ENCODE data around the gene PLEKHF1. TPM values are rescaled to one million over a fixed set of nuclear protein-coding genes. Genes with fewer than 3 reads are reported as not detected.

PLEKHF1 gene
- total RNA-seq, 4 donors from 2014 or later = 8.6 to 38.8 (median 14.2) TPM

DNA sequence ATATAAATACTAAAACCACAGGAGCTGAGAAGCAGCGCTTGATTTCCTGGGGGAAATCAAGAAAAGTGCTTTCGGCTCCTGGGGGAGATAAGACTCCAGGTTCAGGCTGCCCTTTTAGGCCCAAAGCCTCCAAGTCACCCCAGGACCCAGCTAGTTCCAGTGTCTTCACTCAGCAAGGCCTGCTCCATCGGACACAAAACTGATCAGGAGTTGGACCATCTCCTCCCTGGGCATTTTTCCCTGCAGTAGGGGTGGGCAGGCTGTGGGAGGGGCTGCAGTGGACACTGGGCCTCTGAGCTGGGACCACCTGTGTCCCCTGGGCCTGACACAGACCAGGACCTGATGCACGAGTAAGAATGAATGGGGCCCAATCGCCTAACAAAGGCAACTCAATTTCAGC is 34.6 kb downstream of the PLEKHF1 start:
- in situ Hi-C loops (cut with MboI; ENCODE audit: low pct_ligation_motif_present in 1 of 4, low pct_unique_long_range_greater_than_20kb in 1 of 4, low sequenced_read_pairs in 3 of 4) (loop anchor here in 1 of 4 donors (25.0 kb wide), 1 partner anchor 88 kb away; the partner anchor contains the start of gene POP4), intact Hi-C loops (cut with DNase I; ENCODE audit: low total_unique reads) (no loop called here)
- Histone ChIP-seq H3K27ac (no peak overlapping the region), H3K4me3 (no peak overlapping the region), H3K9me3 (no peaks in the 10 kb centered on the region), H3K4me1 (peaks cover 0 to 2% (median 0%) of the 10 kb centered on the region in 4 donors), H3K27me3 (no peaks in the 10 kb centered on the region), H3K36me3 (peaks cover 0 to 4% (median 2%) of the 10 kb centered on the region in 4 donors)
- no peak for TF ChIP-seq POLR2AphosphoS5 (IDR thresholded peaks at IDR 0.05)
- TF ChIP-seq POLR2A (IDR thresholded peaks at IDR 0.05) = no peak
- TF ChIP-seq EP300 (IDR thresholded peaks at IDR 0.05; ENCODE audit: low read depth) = no peak
- TF ChIP-seq, protein P1, sequence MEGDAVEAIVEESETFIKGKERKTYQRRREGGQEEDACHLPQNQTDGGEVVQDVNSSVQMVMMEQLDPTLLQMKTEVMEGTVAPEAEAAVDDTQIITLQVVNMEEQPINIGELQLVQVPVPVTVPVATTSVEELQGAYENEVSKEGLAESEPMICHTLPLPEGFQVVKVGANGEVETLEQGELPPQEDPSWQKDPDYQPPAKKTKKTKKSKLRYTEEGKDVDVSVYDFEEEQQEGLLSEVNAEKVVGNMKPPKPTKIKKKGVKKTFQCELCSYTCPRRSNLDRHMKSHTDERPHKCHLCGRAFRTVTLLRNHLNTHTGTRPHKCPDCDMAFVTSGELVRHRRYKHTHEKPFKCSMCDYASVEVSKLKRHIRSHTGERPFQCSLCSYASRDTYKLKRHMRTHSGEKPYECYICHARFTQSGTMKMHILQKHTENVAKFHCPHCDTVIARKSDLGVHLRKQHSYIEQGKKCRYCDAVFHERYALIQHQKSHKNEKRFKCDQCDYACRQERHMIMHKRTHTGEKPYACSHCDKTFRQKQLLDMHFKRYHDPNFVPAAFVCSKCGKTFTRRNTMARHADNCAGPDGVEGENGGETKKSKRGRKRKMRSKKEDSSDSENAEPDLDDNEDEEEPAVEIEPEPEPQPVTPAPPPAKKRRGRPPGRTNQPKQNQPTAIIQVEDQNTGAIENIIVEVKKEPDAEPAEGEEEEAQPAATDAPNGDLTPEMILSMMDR (IDR thresholded peaks at IDR 0.05) = no peak
- no peak for DNase-seq
- WGBS, 2 donors (ENCODE audit: low coverage in 1 of 2) = 82 to 95% methylated on average over 2 to 5 of the region's 5 CpGs

DNA sequence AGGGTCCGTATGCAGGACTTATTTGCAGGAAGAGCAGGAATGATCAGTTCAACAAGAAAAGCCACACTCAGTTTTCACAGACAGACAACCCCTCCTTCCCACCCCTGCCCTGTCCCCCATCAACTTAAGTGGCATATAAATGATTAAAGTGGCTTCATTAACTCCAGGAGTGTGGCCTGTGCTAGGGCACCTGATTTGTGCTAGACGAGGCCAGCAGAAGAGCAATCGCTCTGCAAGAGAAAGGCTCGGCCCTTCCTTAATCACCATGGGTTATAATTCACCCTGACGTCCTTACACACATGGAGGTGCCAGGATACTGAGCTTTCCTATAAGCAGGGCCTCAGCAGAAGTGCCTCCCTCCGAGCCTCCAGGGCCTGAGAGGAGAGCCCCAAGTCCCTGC is 35.2 kb downstream of the PLEKHF1 start:
- WGBS, 2 donors (ENCODE audit: low coverage in 1 of 2) = 82% methylated on average over 6 of the region's 6 CpGs; no CpG with 5 or more reads in 1 of the 2 donors
- intact Hi-C loops (cut with DNase I; ENCODE audit: low total_unique reads) = no loop called here

DNA sequence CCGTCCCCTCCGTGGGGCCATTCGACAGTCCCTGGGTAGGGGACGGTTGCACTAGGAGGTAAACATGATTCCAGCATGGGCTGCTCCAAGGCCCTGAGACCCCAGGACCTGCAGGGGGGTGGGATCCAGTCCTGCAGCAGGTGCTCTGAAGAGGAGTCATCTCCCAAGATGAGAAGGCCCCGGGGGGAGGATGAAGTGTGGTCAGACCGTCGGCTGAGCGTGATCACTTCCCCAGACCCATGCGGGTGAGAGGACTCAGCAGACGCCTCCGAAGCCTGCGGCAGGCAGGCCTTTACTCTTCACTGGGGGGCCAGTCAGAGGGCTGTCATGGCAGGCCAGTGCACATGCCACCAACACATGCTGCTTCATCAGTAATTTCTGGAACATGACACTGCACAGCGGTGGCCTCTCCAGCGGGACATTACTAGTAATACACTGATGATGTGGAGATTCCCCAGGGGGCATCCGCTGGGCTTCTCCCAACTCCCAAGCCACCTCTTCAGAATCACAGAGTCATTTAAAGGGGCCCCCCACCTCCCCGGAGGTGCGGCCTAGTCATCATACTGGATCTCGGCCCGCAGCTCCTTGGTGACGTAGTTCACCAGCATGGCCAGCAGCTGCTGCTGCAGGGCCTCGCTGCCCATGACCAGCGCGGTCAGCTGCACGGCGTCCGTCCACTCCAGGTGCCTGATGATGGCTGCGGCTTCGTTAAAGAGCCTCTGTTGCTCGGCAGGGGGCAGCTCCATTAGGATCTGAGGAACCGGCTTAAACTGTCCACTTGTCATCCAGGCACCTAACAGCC is 37.1 kb downstream of the PLEKHF1 start:
- H3K4me1 ChIP-seq = no peaks in the 10 kb centered on the region
- no peak for DNase-seq
- H3K36me3 ChIP-seq = peaks cover 0 to 8% (median 2%) of the 10 kb centered on the region in 4 donors
- intact Hi-C loops (cut with DNase I; ENCODE audit: low total_unique reads) = no loop called here
- no peak overlapping the region for H3K27ac ChIP-seq
- no peaks in the 10 kb centered on the region for H3K27me3 ChIP-seq
- no peaks in the 10 kb centered on the region for H3K9me3 ChIP-seq
- TF ChIP-seq POLR2A (IDR thresholded peaks at IDR 0.05) = no peak
- no peak for TF ChIP-seq POLR2AphosphoS5 (IDR thresholded peaks at IDR 0.05)
- TF ChIP-seq, protein P1 (IDR thresholded peaks at IDR 0.05) = no peak
- WGBS, 2 donors (ENCODE audit: low coverage in 1 of 2) = 82% methylated on average over 26 of the region's 30 CpGs; no CpG with 5 or more reads in 1 of the 2 donors
- no peak overlapping the region for H3K4me3 ChIP-seq
- in situ Hi-C loops (cut with MboI; ENCODE audit: low pct_ligation_motif_present in 1 of 4, low pct_unique_long_range_greater_than_20kb in 1 of 4, low sequenced_read_pairs in 3 of 4) = loop anchor here in 1 of 4 donors (25.0 kb wide), 1 partner anchor 90 kb away; the partner anchor contains the start of gene POP4

More for the DNA sequence above, 35.2 kb downstream of the PLEKHF1 start:
- Histone ChIP-seq H3K4me1 (no peaks in the 10 kb centered on the region), H3K27ac (no peak overlapping the region), H3K4me3 (no peak overlapping the region), H3K36me3 (peaks cover 0 to 4% (median 2%) of the 10 kb centered on the region in 4 donors), H3K27me3 (no peaks in the 10 kb centered on the region), H3K9me3 (no peaks in the 10 kb centered on the region)
- TF ChIP-seq POLR2AphosphoS5 (IDR thresholded peaks at IDR 0.05) (no peak), EP300 (IDR thresholded peaks at IDR 0.05; ENCODE audit: low read depth) (no peak), POLR2A (IDR thresholded peaks at IDR 0.05) (no peak)
- TF ChIP-seq, protein P1 (IDR thresholded peaks at IDR 0.05) = no peak
- DNase-seq = no peak
- in situ Hi-C loops (cut with MboI; ENCODE audit: low pct_ligation_motif_present in 1 of 4, low pct_unique_long_range_greater_than_20kb in 1 of 4, low sequenced_read_pairs in 3 of 4) = loop anchor here in 1 of 4 donors (25.0 kb wide), 1 partner anchor 88 kb away; the partner anchor contains the start of gene POP4

DNA sequence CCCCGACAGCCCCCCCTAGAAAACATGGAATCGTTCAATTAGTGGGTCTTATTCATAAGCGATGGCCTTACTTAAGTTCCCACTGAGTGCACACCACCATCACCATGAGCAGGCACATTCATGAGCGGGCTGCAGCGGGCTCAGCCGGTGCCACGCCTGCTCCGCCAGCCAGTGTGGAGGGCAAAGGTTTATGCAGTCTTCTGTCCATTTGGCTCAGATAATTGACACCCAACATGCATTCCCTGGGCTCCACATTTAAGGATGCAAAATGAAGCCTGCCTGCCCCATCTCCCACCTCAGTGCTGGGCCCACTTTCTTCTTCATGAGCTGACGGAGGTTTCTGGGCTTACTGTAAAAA is 37.7 kb downstream of the PLEKHF1 start:
- TF ChIP-seq EP300 (IDR thresholded peaks at IDR 0.05; ENCODE audit: low read depth) (no peak), POLR2A (IDR thresholded peaks at IDR 0.05) (no peak), POLR2AphosphoS5 (IDR thresholded peaks at IDR 0.05) (no peak)
- TF ChIP-seq, protein P1 (IDR thresholded peaks at IDR 0.05) = no peak
- DNase-seq = no peak
- WGBS, 2 donors (ENCODE audit: low coverage in 1 of 2) = 98 to 100% methylated on average over 1 to 9 of the region's 9 CpGs
- Histone ChIP-seq H3K36me3 (peaks cover 0 to 13% (median 2%) of the 10 kb centered on the region in 4 donors), H3K4me3 (no peak overlapping the region), H3K9me3 (no peaks in the 10 kb centered on the region), H3K27ac (no peak overlapping the region), H3K4me1 (no peaks in the 10 kb centered on the region), H3K27me3 (no peaks in the 10 kb centered on the region)
- intact Hi-C loops (cut with DNase I; ENCODE audit: low total_unique reads) = no loop called here
- in situ Hi-C loops (cut with MboI; ENCODE audit: low pct_ligation_motif_present in 1 of 4, low pct_unique_long_range_greater_than_20kb in 1 of 4, low sequenced_read_pairs in 3 of 4) = loop anchor here in 1 of 4 donors (25.0 kb wide), 1 partner anchor 91 kb away; the partner anchor contains the start of gene POP4
